A549 treated with Hydrocortisone at 1 μM for 4 hours (cell line): ENCODE results near the gene TNIP2. TPM values are rescaled to one million over a fixed set of nuclear protein-coding genes. Genes with fewer than 3 reads are reported as not detected.

ENCODE experiments used
- total RNA-seq: library from RNA; stranded (reverse); fragments of 200-300 nt; extraction: Qiagen RNA extraction; gene quantifications from 5 replicates; pipeline ENCODE4 v1.2.3, GENCODE V29; 2022

TNIP2 gene
- total RNA-seq, result 37.3 to 49.0 TPM (median 43.0 TPM) in 5 replicates

GRCh38 chr4:2755821-2756690 is at the start of gene TNIP2:
TSS of gene TNIP2 (minus strand) at chr4:2756336. CDS start at chr4:2756289, 47 bp downstream.

GRCh38 chr4:2792711-2793585 is 36.8 kb upstream of the TNIP2 start, which contains the start of gene SH3BP2:
TSS of gene SH3BP2 (plus strand) at chr4:2793085. CDS start at chr4:2820618, 27,533 bp downstream.

Other genes with a start within 250 kb of the TNIP2 start
- 8.1 to 9.4 TPM (median 8.8 TPM) in 5 replicates for gene FAM193A, start 219.7 kb downstream of the TNIP2 start, total RNA-seq
- 2.2 to 4.7 TPM (median 4.1 TPM) in 5 replicates for gene SH3BP2, start 36.7 kb upstream of the TNIP2 start, total RNA-seq
- 79.4 to 95.1 TPM (median 85.6 TPM) in 5 replicates for gene ADD1, start 87.5 kb upstream of the TNIP2 start, total RNA-seq
- 23.7 to 30.8 TPM (median 27.4 TPM) in 5 replicates for gene NOP14, start 207.1 kb upstream of the TNIP2 start, total RNA-seq
- 1.4 to 1.7 TPM (median 1.6 TPM) in 5 replicates for gene GRK4, start 207.2 kb upstream of the TNIP2 start, total RNA-seq